H9 (cell line): ENCODE results near the gene RERE. TPM values are rescaled to one million over a fixed set of nuclear protein-coding genes. Genes with fewer than 3 reads are reported as not detected.

Source experiments
- DNase-seq: peaks from one replicate; pipeline ENCODE4 v3.0.0-alpha.2; 2017
- H2AFZ ChIP-seq: one replicate; pipeline ENCODE4 v1.6.1; 2013; ENCODE audit warnings: mild to moderate bottlenecking, low read length, control low read depth, moderate library complexity
- H2AK5ac ChIP-seq: 2 replicates; pipeline ENCODE4 v1.6.1; 2013; ENCODE audit warnings: low read length, control low read depth, mixed read lengths; ENCODE audit not compliant: insufficient read length
- H2BK120ac ChIP-seq: one replicate; pipeline ENCODE4 v1.6.1; 2013; ENCODE audit warnings: low read depth, mild to moderate bottlenecking, low read length, control low read depth, inconsistent platforms; ENCODE audit not compliant: poor library complexity, severe bottlenecking
- H2BK12ac ChIP-seq: 2 replicates; pipeline ENCODE4 v1.6.1; 2013; ENCODE audit warnings: low read length, control low read depth, mixed read lengths, low read depth; ENCODE audit not compliant: insufficient read length
- H2BK15ac ChIP-seq: 2 replicates; pipeline ENCODE4 v1.6.1; 2013; ENCODE audit warnings: low read depth, low read length, control low read depth
- H2BK20ac ChIP-seq: one replicate; pipeline ENCODE4 v1.6.1; 2013; ENCODE audit warnings: low read depth, mild to moderate bottlenecking, low read length, control low read depth, inconsistent platforms; ENCODE audit not compliant: poor library complexity, severe bottlenecking
- H2BK5ac ChIP-seq: 2 replicates; pipeline ENCODE4 v1.6.1; 2013; ENCODE audit warnings: low read length, control low read depth, mixed read lengths; ENCODE audit not compliant: insufficient read length
- H3K14ac ChIP-seq: 2 replicates; pipeline ENCODE4 v1.6.1; 2013; ENCODE audit warnings: low read length, control low read depth; ENCODE audit not compliant: insufficient read depth
- H3K18ac ChIP-seq: 2 replicates; pipeline ENCODE4 v1.6.1; 2013; ENCODE audit warnings: low read depth, mild to moderate bottlenecking, mixed read lengths, low read length, control low read depth; ENCODE audit not compliant: insufficient read length
- H3K23ac ChIP-seq: 2 replicates; pipeline ENCODE4 v1.6.1; 2013; ENCODE audit warnings: low read length, control low read depth, mixed read lengths, low read depth; ENCODE audit not compliant: insufficient read length
- H3K23me2 ChIP-seq: 2 replicates; pipeline ENCODE4 v1.6.1; 2013; ENCODE audit warnings: low read depth, mild to moderate bottlenecking, mixed read lengths, low read length, control low read depth; ENCODE audit not compliant: insufficient read length, poor library complexity, severe bottlenecking
- H3K27ac ChIP-seq: 2 replicates; pipeline ENCODE4 v1.5.1; 2013; ENCODE audit warnings: low read length, control low read depth, mixed read lengths, low read depth; ENCODE audit not compliant: insufficient read length
- H3K27me3 ChIP-seq: 2 replicates; pipeline ENCODE4 v1.6.1; 2013; ENCODE audit warnings: low read length, control low read depth, inconsistent platforms; ENCODE audit not compliant: insufficient read depth
- H3K4ac ChIP-seq: 2 replicates; pipeline ENCODE4 v1.6.1; 2013; ENCODE audit warnings: low read depth, mild to moderate bottlenecking, control low read depth, inconsistent platforms, low read length, moderate library complexity
- H3K4me1 ChIP-seq: 2 replicates; pipeline ENCODE4 v1.6.1; 2013; ENCODE audit warnings: low read length, control low read depth, inconsistent platforms; ENCODE audit not compliant: insufficient read depth
- H3K4me2 ChIP-seq: 2 replicates; pipeline ENCODE4 v1.6.1; 2013; ENCODE audit warnings: low read length, control low read depth, mixed read lengths; ENCODE audit not compliant: insufficient read length, insufficient read depth
- H3K56ac ChIP-seq: 2 replicates; pipeline ENCODE4 v1.6.1; 2013; ENCODE audit warnings: low read depth, mild to moderate bottlenecking, mixed read lengths, low read length, control low read depth; ENCODE audit not compliant: insufficient read length
- H3K79me1 ChIP-seq: 2 replicates; pipeline ENCODE4 v1.6.1; 2013; ENCODE audit warnings: low read depth, mild to moderate bottlenecking, moderate library complexity, low read length, control low read depth, inconsistent platforms; ENCODE audit not compliant: insufficient read depth, poor library complexity, severe bottlenecking
- H3K79me2 ChIP-seq: 2 replicates; pipeline ENCODE4 v1.6.1; 2013; ENCODE audit warnings: low read length, control low read depth, inconsistent platforms; ENCODE audit not compliant: insufficient read depth
- H3K9ac ChIP-seq: 2 replicates; pipeline ENCODE4 v1.6.1; 2013; ENCODE audit warnings: low read length, control low read depth, mixed read lengths; ENCODE audit not compliant: insufficient read length; ENCODE audit errors: extremely low read depth
- H3K9me3 ChIP-seq: one replicate; pipeline ENCODE4 v1.6.1; 2013; ENCODE audit warnings: low read depth, low read length, inconsistent platforms; ENCODE audit not compliant: control insufficient read depth
- H3T11ph ChIP-seq: one replicate; pipeline ENCODE4 v1.6.1; 2013; ENCODE audit warnings: mild to moderate bottlenecking, low read length, control low read depth, inconsistent platforms
- H4K20me1 ChIP-seq: one replicate; pipeline ENCODE4 v1.6.1; 2013; ENCODE audit not compliant: control insufficient read depth, insufficient read length, insufficient read depth
- H4K5ac ChIP-seq: 2 replicates; pipeline ENCODE4 v1.6.1; 2013; ENCODE audit warnings: low read depth, mild to moderate bottlenecking, mixed read lengths, low read length, control low read depth; ENCODE audit not compliant: insufficient read length
- H4K8ac ChIP-seq: replicated peaks from 2 replicates; pipeline ENCODE4 v1.6.1; 2013; ENCODE audit warnings: low read length, control low read depth, mixed read lengths, low read depth; ENCODE audit not compliant: insufficient read length
- H4K91ac ChIP-seq: 2 replicates; pipeline ENCODE4 v1.6.1; 2013; ENCODE audit warnings: low read depth, mild to moderate bottlenecking, moderate library complexity, mixed read lengths, low read length, control low read depth; ENCODE audit not compliant: insufficient read length
- H3K27ac Mint-ChIP-seq, 3 experiments: 2 replicates in 2 of 3; 3 replicates in 1 of 3; pipeline ENCODE4 v1.8.0; 2020 to 2021; ENCODE audit warnings: mixed read lengths in 3 of 3, mild to moderate bottlenecking in 1 of 3, moderate library complexity in 1 of 3
- H3K27me3 Mint-ChIP-seq: 2 replicates; pipeline ENCODE4 v1.8.0; 2021; ENCODE audit warnings: low read depth, mild to moderate bottlenecking, moderate library complexity, mixed read lengths
- H3K36me3 Mint-ChIP-seq, 3 experiments: 2 replicates in 2 of 3; 3 replicates in 1 of 3; pipeline ENCODE4 v1.8.0; 2020 to 2021; ENCODE audit warnings: low read depth in 3 of 3, mixed read lengths in 3 of 3; ENCODE audit not compliant: insufficient read depth in 1 of 3
- H3K4me1 Mint-ChIP-seq, 2 experiments: 2 replicates each; pipeline ENCODE4 v1.8.0; 2020; ENCODE audit warnings: mixed read lengths in 2 of 2
- H3K4me3 Mint-ChIP-seq, 2 experiments: 2 replicates in 1 of 2; 3 replicates in 1 of 2; pipeline ENCODE4 v1.8.0; 2020 to 2021; ENCODE audit warnings: mild to moderate bottlenecking in 2 of 2, mixed read lengths in 2 of 2, moderate library complexity in 1 of 2
- H3K9me3 Mint-ChIP-seq, 2 experiments: 2 replicates in 1 of 2; 3 replicates in 1 of 2; pipeline ENCODE4 v1.8.0; 2020; ENCODE audit warnings: mild to moderate bottlenecking in 2 of 2, mixed read lengths in 2 of 2, moderate library complexity in 1 of 2
- CTCF ChIP-seq: fragments of 200-600 bp; sonication (generic); conservative IDR thresholded peaks from 3 replicates; pipeline ENCODE4 v1.8.0; 2021; ENCODE audit warnings: antibody characterized with exemption, mild to moderate bottlenecking
- WGBS: extraction: QIAGEN DNeasy Blood & Tissue Kit; methylation state at CpG from one replicate; pipeline ENCODE4 v1.1.7; 2013; ENCODE audit warnings: missing lambda C conversion rate, low lambda C conversion rate, mixed read lengths; ENCODE audit not compliant: insufficient read length; ENCODE audit errors: extremely low coverage; 5-methylcytosine and 5-hydroxymethylcytosine counted together
- total RNA-seq: library from RNA; stranded (reverse); gene quantifications from 2 replicates; pipeline ENCODE4 v1.2.1, GENCODE V29; 2021

RERE gene
- total RNA-seq, 1 experiment from 2014 or later = 103 TPM

- no peaks in the 10 kb centered on the region; the same call in none of the 2 replicates for H3K27me3 Mint-ChIP-seq
- DNase-seq = no peak
- H2BK12ac ChIP-seq = no peak overlapping the region
- no peak overlapping the region for H4K91ac ChIP-seq
- no peak overlapping the region for H3K27ac ChIP-seq
- H3K4me1 ChIP-seq = no peaks in the 10 kb centered on the region
- H2AFZ ChIP-seq = no peak overlapping the region
- peaks cover 20 to 27% of the 10 kb centered on the region in 2 experiments for H3K4me1 Mint-ChIP-seq
- H4K8ac ChIP-seq = no peak overlapping the region
- H2AK5ac ChIP-seq = no peak overlapping the region
- no peak overlapping the region for H3K23ac ChIP-seq
- no peaks in the 10 kb centered on the region for H3K9me3 ChIP-seq
- H3K27ac Mint-ChIP-seq = peak overlapping the region in 2 of 3 experiments; percentile 30 to 60; a peak in 2 of 7 replicates
- no peak overlapping the region for H3K18ac ChIP-seq
- H3K14ac ChIP-seq = no peak overlapping the region
- no peak overlapping the region for H3K9ac ChIP-seq
- H3K4me2 ChIP-seq = no peak overlapping the region
- H4K20me1 ChIP-seq = peaks cover 3% of the 10 kb centered on the region
- no peak overlapping the region; a peak in 1 of 5 replicates for H3K4me3 Mint-ChIP-seq
- H3K56ac ChIP-seq = no peak overlapping the region
- no peaks in the 10 kb centered on the region for H3K9me3 Mint-ChIP-seq
- no peak overlapping the region for H2BK5ac ChIP-seq
- H3K4ac ChIP-seq = no peak overlapping the region
- no peak overlapping the region for H3T11ph ChIP-seq
- H4K5ac ChIP-seq = no peak overlapping the region
- H3K23me2 ChIP-seq = no peaks in the 10 kb centered on the region
- H2BK20ac ChIP-seq = no peak overlapping the region
- no peaks in the 10 kb centered on the region for H3K79me2 ChIP-seq
- H3K27me3 ChIP-seq = no peaks in the 10 kb centered on the region
- WGBS = no CpG with 5 or more reads among the region's 8 CpGs
- no peaks in the 10 kb centered on the region for H3K79me1 ChIP-seq
- TF ChIP-seq CTCF = no peak
- no peak overlapping the region for H2BK120ac ChIP-seq
- H2BK15ac ChIP-seq = no peak overlapping the region
- H3K36me3 Mint-ChIP-seq = peaks cover 33 to 61% (median 60%) of the 10 kb centered on the region in 3 experiments; a peak in 6 of 7 replicates
Observed at GRCh38 chr1:8354038-8354437, 463.4 kb downstream of the RERE start.
